ENCODE results near the gene NOP56. TPM values are rescaled to one million over a fixed set of nuclear protein-coding genes. Genes with fewer than 3 reads are reported as not detected.
"Not testable (repeated sequence)": the region's sequence is repeated elsewhere in the genome, so short reads cannot be mapped to it uniquely, and the experiment has no call there.

NOP56 gene
- total RNA-seq, 1 donor from 2014 or later, result 144 TPM

GRCh38 chr20:2680046-2680445 is 27.6 kb downstream of the NOP56 start:
- no peak for TF ChIP-seq CTCF (IDR thresholded peaks at IDR 0.05; ENCODE audit: unreplicated experiment)
- H3K27ac Mint-ChIP-seq (ENCODE audit: unreplicated experiment), result no peak overlapping the region
- no peaks in the 10 kb centered on the region for H3K9me3 Mint-ChIP-seq (ENCODE audit: unreplicated experiment)
- no peak overlapping the region for H3K4me3 Mint-ChIP-seq (ENCODE audit: unreplicated experiment)
- peaks cover 2% of the 10 kb centered on the region for H3K27me3 Mint-ChIP-seq (ENCODE audit: unreplicated experiment)
- no peaks in the 10 kb centered on the region for H3K36me3 Mint-ChIP-seq (ENCODE audit: low read depth, unreplicated experiment)
- DNase-seq (ENCODE audit: low spot score), result no peak
- H3K4me1 Mint-ChIP-seq (ENCODE audit: unreplicated experiment), result no peaks in the 10 kb centered on the region

DNA sequence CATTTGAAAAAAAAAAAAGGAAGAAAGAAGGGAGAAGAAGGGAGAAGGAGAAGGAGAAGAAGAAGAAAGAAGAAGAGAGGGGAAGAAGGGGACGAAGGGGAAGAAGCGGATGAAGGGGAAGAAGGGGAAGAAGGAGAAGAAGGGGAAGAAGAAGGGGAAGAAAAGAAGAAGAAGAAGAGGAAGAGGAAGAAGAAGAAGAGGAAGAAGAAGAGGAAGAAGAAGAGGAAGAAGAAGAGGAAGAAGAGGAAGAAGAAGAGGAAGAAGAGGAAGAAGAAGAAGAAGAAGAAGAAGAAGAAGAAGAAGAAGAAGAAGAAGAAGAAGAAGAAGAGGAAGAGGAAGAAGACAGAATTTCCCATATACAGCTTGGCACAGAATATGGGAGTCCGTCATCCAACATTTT is 29.6 kb downstream of the NOP56 start:
- not testable (repeated sequence) for H3K4me1 Mint-ChIP-seq (ENCODE audit: unreplicated experiment); H3K27ac Mint-ChIP-seq (ENCODE audit: unreplicated experiment); H3K9me3 Mint-ChIP-seq (ENCODE audit: unreplicated experiment); H3K27me3 Mint-ChIP-seq (ENCODE audit: unreplicated experiment); H3K36me3 Mint-ChIP-seq (ENCODE audit: low read depth, unreplicated experiment); DNase-seq (ENCODE audit: low spot score); H3K4me3 Mint-ChIP-seq (ENCODE audit: unreplicated experiment)

DNA sequence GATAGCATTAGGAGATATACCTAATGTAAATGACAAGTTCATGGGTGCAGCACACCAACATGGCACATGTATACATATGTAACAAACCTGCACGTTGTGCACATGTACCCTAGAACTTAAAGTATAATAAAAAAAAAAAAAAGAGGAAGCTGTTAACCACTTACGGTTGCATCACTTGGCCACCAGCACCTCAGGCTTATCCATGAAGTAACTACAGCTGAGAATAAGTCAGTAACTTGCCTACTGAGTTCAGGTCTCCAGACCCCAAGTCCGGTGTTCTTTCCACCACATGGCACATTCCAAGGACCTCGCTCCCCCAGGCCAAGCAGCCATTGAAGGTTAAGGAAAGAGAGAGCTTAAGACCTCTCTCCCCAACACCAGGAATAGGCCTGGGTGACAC is 32.4 kb downstream of the NOP56 start:
- not testable (repeated sequence) for H3K4me3 Mint-ChIP-seq (ENCODE audit: unreplicated experiment); DNase-seq (ENCODE audit: low spot score); H3K27me3 Mint-ChIP-seq (ENCODE audit: unreplicated experiment); H3K36me3 Mint-ChIP-seq (ENCODE audit: low read depth, unreplicated experiment); H3K4me1 Mint-ChIP-seq (ENCODE audit: unreplicated experiment); H3K9me3 Mint-ChIP-seq (ENCODE audit: unreplicated experiment); H3K27ac Mint-ChIP-seq (ENCODE audit: unreplicated experiment)

DNA sequence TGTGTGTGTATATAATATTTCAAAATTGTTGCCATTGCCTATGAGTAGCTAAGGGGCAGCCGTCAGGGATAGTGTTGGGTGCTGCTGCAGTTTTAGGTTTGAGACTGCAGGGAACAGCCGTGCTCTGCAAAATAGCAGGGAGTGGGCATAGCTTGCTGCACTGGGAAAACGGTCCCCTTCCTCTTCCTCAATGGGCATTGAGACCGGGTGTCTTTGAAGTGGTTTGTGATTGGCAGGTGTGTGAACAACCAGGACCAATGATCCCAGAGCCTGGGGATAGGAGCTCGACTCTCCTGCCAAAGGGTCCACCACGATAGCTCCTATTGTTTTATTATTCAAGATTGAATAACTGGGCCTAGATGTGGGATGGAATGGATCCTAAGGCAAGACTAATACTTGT is 35.1 kb downstream of the NOP56 start:
- no peak for TF ChIP-seq CTCF (IDR thresholded peaks at IDR 0.05; ENCODE audit: unreplicated experiment)
- no peak for DNase-seq (ENCODE audit: low spot score)
- Mint-ChIP-seq H3K27me3 (ENCODE audit: unreplicated experiment) (peaks cover 27% of the 10 kb centered on the region), H3K36me3 (ENCODE audit: low read depth, unreplicated experiment) (peaks cover 14% of the 10 kb centered on the region), H3K27ac (ENCODE audit: unreplicated experiment) (no peak overlapping the region), H3K4me3 (ENCODE audit: unreplicated experiment) (no peak overlapping the region), H3K4me1 (ENCODE audit: unreplicated experiment) (peaks cover 9% of the 10 kb centered on the region), H3K9me3 (ENCODE audit: unreplicated experiment) (no peaks in the 10 kb centered on the region)

DNA sequence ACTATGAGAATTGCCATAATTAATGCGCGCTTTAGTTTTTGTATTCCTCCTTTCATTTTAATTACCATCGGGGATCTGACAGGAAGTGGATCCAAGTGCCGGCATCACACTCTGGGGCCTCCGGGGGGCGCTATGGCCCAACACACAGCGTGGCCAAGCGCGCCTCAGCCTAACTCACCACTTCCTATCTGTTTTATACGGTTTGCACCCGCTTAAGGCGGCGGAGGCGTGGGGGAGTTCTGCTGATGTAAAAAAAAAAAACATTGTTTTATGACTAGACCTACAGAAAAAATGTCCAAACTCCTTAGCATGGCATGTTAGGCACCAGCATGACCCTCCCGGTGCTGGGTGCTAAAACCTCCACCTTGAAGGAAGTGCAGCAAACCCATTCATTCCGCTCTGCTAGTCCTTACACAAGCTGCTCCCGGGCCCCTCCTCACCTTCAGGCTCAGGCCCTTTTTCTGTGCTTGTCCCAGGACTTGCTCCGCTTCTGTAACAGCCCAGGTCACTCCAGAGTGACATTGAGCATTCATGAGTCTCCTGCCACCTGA is 35.7 kb downstream of the NOP56 start:
- Mint-ChIP-seq H3K27ac (ENCODE audit: unreplicated experiment) (no peak overlapping the region), H3K4me3 (ENCODE audit: unreplicated experiment) (no peak overlapping the region), H3K36me3 (ENCODE audit: low read depth, unreplicated experiment) (peaks cover 14% of the 10 kb centered on the region), H3K4me1 (ENCODE audit: unreplicated experiment) (peaks cover 9% of the 10 kb centered on the region), H3K27me3 (ENCODE audit: unreplicated experiment) (peaks cover 25% of the 10 kb centered on the region), H3K9me3 (ENCODE audit: unreplicated experiment) (no peaks in the 10 kb centered on the region)
- peak; percentile 73 for DNase-seq (ENCODE audit: low spot score)
- TF ChIP-seq CTCF (IDR thresholded peaks at IDR 0.05; ENCODE audit: unreplicated experiment), result peak; percentile 89

DNA sequence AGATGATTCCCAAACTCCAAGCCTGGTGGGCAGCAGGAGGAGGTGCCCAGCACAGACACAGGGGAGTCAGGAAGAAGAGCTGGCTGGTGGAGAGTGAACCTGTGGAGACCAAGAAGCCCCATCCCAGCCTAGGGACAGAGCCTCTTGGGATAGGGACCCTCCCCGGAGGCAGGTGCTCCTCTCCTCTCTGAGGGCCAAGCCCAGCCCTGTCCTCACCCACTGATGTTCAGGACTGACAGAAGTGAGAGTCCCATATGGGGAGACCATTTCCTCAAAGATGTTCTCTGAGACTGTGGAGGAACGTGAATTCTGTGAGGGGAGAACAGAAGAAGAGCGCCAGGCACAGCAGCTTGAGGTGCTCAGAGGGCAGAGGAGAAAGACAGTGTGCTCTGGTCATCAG is 37.8 kb downstream of the NOP56 start:
- peaks cover 18% of the 10 kb centered on the region for H3K4me1 Mint-ChIP-seq (ENCODE audit: unreplicated experiment)
- no peak overlapping the region for H3K27ac Mint-ChIP-seq (ENCODE audit: unreplicated experiment)
- no peak overlapping the region for H3K4me3 Mint-ChIP-seq (ENCODE audit: unreplicated experiment)
- TF ChIP-seq CTCF (IDR thresholded peaks at IDR 0.05; ENCODE audit: unreplicated experiment), result no peak
- peaks cover 35% of the 10 kb centered on the region for H3K27me3 Mint-ChIP-seq (ENCODE audit: unreplicated experiment)
- no peaks in the 10 kb centered on the region for H3K9me3 Mint-ChIP-seq (ENCODE audit: unreplicated experiment)
- H3K36me3 Mint-ChIP-seq (ENCODE audit: low read depth, unreplicated experiment), result peaks cover 19% of the 10 kb centered on the region
- no peak for DNase-seq (ENCODE audit: low spot score)

Measured in endothelial cell (in vitro differentiated cells).